Suppressor macrophage treated with lipopolysaccharide for 1 hour (primary cell): ENCODE measurements around the gene IL1RAPL1.
A peak's percentile ranks its signal among the peaks of the same experiment; 100 is the strongest.
"Not testable (repeated sequence)": the region's sequence is repeated elsewhere in the genome, so short reads cannot be mapped to it uniquely, and the experiment has no call there.

ENCODE experiments used
- DNase-seq, 3 donors: peaks; one replicate each; pipeline ENCODE4 v3.0.0-alpha.2; 2020 to 2022

The IL1RAPL1 gene

GRCh38 chrX:28638775-28639174, 51.5 kb downstream of the IL1RAPL1 start:
- DNase-seq, result no peak

- no peak for DNase-seq
Measured at GRCh38 chrX:28639451-28639850, 52.2 kb downstream of the IL1RAPL1 start.

GRCh38 chrX:28649541-28649940, 62.3 kb downstream of the IL1RAPL1 start:
- DNase-seq, result no peak

GRCh38 chrX:28651186-28651585, 63.9 kb downstream of the IL1RAPL1 start:
- DNase-seq, result no peak

- peak in 2 of 3 donors; percentile 6 to 19 for DNase-seq
Measured at GRCh38 chrX:28659269-28659668, 72.0 kb downstream of the IL1RAPL1 start.

GRCh38 chrX:28665778-28666177, 78.5 kb downstream of the IL1RAPL1 start:
- DNase-seq, result no peak

GRCh38 chrX:28668303-28668702, 81.1 kb downstream of the IL1RAPL1 start:
- DNase-seq, result no peak

- no peak for DNase-seq
Measured at GRCh38 chrX:28668957-28669356, 81.7 kb downstream of the IL1RAPL1 start.

GRCh38 chrX:28670074-28670473, 82.8 kb downstream of the IL1RAPL1 start:
- DNase-seq, result no peak

- no peak for DNase-seq
Measured at GRCh38 chrX:28675173-28675572, 87.9 kb downstream of the IL1RAPL1 start.

- DNase-seq, result no peak
Measured at GRCh38 chrX:28693101-28693500, 105.9 kb downstream of the IL1RAPL1 start.

- no peak for DNase-seq
Measured at GRCh38 chrX:28697732-28698131, 110.5 kb downstream of the IL1RAPL1 start.

- no peak for DNase-seq
Measured at GRCh38 chrX:28701222-28701621, 114.0 kb downstream of the IL1RAPL1 start.

GRCh38 chrX:28706964-28707363, 119.7 kb downstream of the IL1RAPL1 start:
- DNase-seq, result no peak

- DNase-seq, result no peak
Measured at GRCh38 chrX:28709421-28709820, 122.2 kb downstream of the IL1RAPL1 start.

- no peak for DNase-seq
Measured at GRCh38 chrX:28717864-28718263, 130.6 kb downstream of the IL1RAPL1 start.

GRCh38 chrX:28718450-28718849, 131.2 kb downstream of the IL1RAPL1 start:
- no peak for DNase-seq

- no peak for DNase-seq
Measured at GRCh38 chrX:28719620-28720019, 132.4 kb downstream of the IL1RAPL1 start.

GRCh38 chrX:28752330-28752729, 165.1 kb downstream of the IL1RAPL1 start:
- no peak for DNase-seq

GRCh38 chrX:28756175-28756574, 168.9 kb downstream of the IL1RAPL1 start:
- no peak for DNase-seq

- DNase-seq, result no peak
Measured at GRCh38 chrX:28756647-28757046, 169.4 kb downstream of the IL1RAPL1 start.

GRCh38 chrX:28757290-28757689, 170.0 kb downstream of the IL1RAPL1 start:
- DNase-seq, result no peak

GRCh38 chrX:28766561-28766960, 179.3 kb downstream of the IL1RAPL1 start:
- DNase-seq, result not testable (repeated sequence)

GRCh38 chrX:28773807-28774206, 186.6 kb downstream of the IL1RAPL1 start:
- DNase-seq, result no peak

- DNase-seq, result no peak
Measured at GRCh38 chrX:28787206-28787605, 200.0 kb downstream of the IL1RAPL1 start.

GRCh38 chrX:28800671-28801070, 213.4 kb downstream of the IL1RAPL1 start:
- DNase-seq, result not testable (repeated sequence)
